Muscle of leg (tissue), 16 donors: ENCODE measurements around the gene GPR89A. TPM values are rescaled to one million over a fixed set of nuclear protein-coding genes. Genes with fewer than 3 reads are reported as not detected.
"Not testable (repeated sequence)": the region's sequence is repeated elsewhere in the genome, so short reads cannot be mapped to it uniquely, and the experiment has no call there.

ENCODE experiments used
- DNase-seq: peaks from one replicate; pipeline ENCODE4 v3.0.0; 2013
- H3K27ac ChIP-seq: one replicate; pipeline ENCODE4 v1.5.1; 2013; ENCODE audit warnings: mild to moderate bottlenecking, low read length, control low read depth
- H3K27me3 ChIP-seq: one replicate; pipeline ENCODE4 v1.6.1; 2013; ENCODE audit warnings: low read length; ENCODE audit not compliant: control insufficient read depth, insufficient read depth
- H3K36me3 ChIP-seq: one replicate; pipeline ENCODE4 v1.6.1; 2013; ENCODE audit warnings: low read length; ENCODE audit not compliant: control insufficient read depth, insufficient read depth
- H3K4me1 ChIP-seq: one replicate; pipeline ENCODE4 v1.6.1; 2013; ENCODE audit warnings: low read length; ENCODE audit not compliant: control insufficient read depth, insufficient read depth
- H3K4me3 ChIP-seq: one replicate; pipeline ENCODE4 v1.5.1; 2013; ENCODE audit warnings: low read length, control low read depth
- H3K9me3 ChIP-seq: replicated peaks from 2 replicates; pipeline ENCODE4 v1.6.1; 2013; ENCODE audit warnings: low read depth, low read length; ENCODE audit not compliant: control insufficient read depth
- WGBS: methylation state at CpG from one replicate; pipeline ENCODE4 v1.1.5; 2013; ENCODE audit warnings: missing lambda C conversion rate; ENCODE audit not compliant: insufficient coverage; 5-methylcytosine and 5-hydroxymethylcytosine counted together
- long read RNA-seq, 11 donors: transcript quantifications; one replicate each; lab custom pipeline, GENCODE V29; 2026
- polyA plus RNA-seq, 8 donors: library from polyadenylated mRNA; unstranded; fragments of 120-200 nt; gene quantifications; one replicate each; pipeline versions ENCODE4 v1.2.1 to v1.2.3, GENCODE V29; 2013; ENCODE audit warnings: inconsistent platforms in 1 of 8, low replicate concordance in 1 of 8; ENCODE audit not compliant: insufficient read length in 8 of 8, insufficient read depth in 1 of 8
- total RNA-seq: library from RNA; stranded (reverse); fragments of 120-200 nt; gene quantifications from one replicate; pipeline ENCODE4 v1.2.4, GENCODE V29; 2013

Gene GPR89A
- total RNA-seq (16.9 TPM), polyA plus RNA-seq (10 to 100 TPM in 7 of 8 donors, 1 to 10 TPM in 1; 8.5 to 15.6 (median 13.2) TPM)
- long read RNA-seq, donor 1, partial matches to known transcripts = 0 of 1 reads
- long read RNA-seq, donor 1, other reads (novel, unspliced or antisense) = 0 of 1 reads
- long read RNA-seq, donor 2, partial matches to known transcripts = 0 of 2 reads
- long read RNA-seq, donor 2, other reads (novel, unspliced or antisense) = 0 of 2 reads
- long read RNA-seq, donor 3, partial matches to known transcripts = 0 of 2 reads
- long read RNA-seq, donor 3, other reads (novel, unspliced or antisense) = 0 of 2 reads
- long read RNA-seq, donor 4, partial matches to known transcripts = 0 of 2 reads
- long read RNA-seq, donor 4, other reads (novel, unspliced or antisense) = 0 of 2 reads
- long read RNA-seq, donor 5, transcript GPR89A-201 (14 exons, 2,120 nt) = major isoform, 11 of 12 reads
- long read RNA-seq, donor 5, partial matches to known transcripts = 0 of 12 reads
- long read RNA-seq, donor 5, other reads (novel, unspliced or antisense) = 0 of 12 reads
- long read RNA-seq, donor 6, partial matches to known transcripts = 0 of 3 reads
- long read RNA-seq, donor 6, other reads (novel, unspliced or antisense) = 0 of 3 reads
- long read RNA-seq, donor 7, partial matches to known transcripts = 0 of 3 reads
- long read RNA-seq, donor 7, other reads (novel, unspliced or antisense) = 0 of 3 reads
- long read RNA-seq, donor 8, partial matches to known transcripts = 0 of 2 reads
- long read RNA-seq, donor 8, other reads (novel, unspliced or antisense) = 0 of 2 reads
- long read RNA-seq, donor 9, partial matches to known transcripts = 0 of 4 reads
- long read RNA-seq, donor 9, other reads (novel, unspliced or antisense) = 0 of 4 reads
- long read RNA-seq, donor 10, partial matches to known transcripts = 0 of 4 reads
- long read RNA-seq, donor 10, other reads (novel, unspliced or antisense) = 0 of 4 reads
- long read RNA-seq, donor 11, partial matches to known transcripts = 0 of 4 reads
- long read RNA-seq, donor 11, other reads (novel, unspliced or antisense) = 0 of 4 reads

- H3K27me3 ChIP-seq, H3K36me3 ChIP-seq, H3K9me3 ChIP-seq, H3K4me1 ChIP-seq: not testable (repeated sequence)
- peak; percentile 97 for DNase-seq
- H3K4me3 ChIP-seq = peak within 1 kb of the TSS; percentile 66
- WGBS = 0% methylated on average over 24 of the region's 71 CpGs
- H3K27ac ChIP-seq = peak within 1 kb of the TSS; percentile 55
Measured at GRCh38 chr1:145607833-145608733, at the start of gene GPR89A. TSS of gene GPR89A (plus strand) at chr1:145607988. CDS start at chr1:145608134, 146 bp downstream.

GRCh38 chr1:145586820-145587219 lies 21.0 kb upstream of the GPR89A start:
- not testable (repeated sequence) for H3K4me1 ChIP-seq, H3K36me3 ChIP-seq, H3K27me3 ChIP-seq, DNase-seq, H3K9me3 ChIP-seq, H3K27ac ChIP-seq, H3K4me3 ChIP-seq
- WGBS = no CpG with 5 or more reads among the region's 5 CpGs

DNA sequence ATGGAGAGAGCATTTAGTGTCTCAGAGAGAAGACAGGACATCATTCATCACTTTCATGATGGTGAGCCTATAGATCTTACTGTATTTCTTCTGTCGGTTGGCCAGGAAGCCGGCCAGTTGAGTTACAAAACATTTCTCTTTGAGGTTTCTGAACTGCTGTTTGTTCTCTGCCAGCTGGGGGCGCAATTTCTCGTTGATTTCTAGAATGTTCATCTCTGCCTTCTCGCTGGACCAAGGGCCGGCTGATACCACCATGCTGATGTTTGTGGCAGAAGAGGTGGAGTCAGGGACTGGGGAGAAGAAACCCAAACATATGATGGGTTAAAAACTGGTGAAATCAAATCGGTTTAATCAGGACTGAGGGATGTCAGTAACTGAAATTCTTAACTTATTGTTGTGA lies 17.0 kb upstream of the GPR89A start:
- not testable (repeated sequence) for DNase-seq, H3K36me3 ChIP-seq, H3K27ac ChIP-seq, H3K27me3 ChIP-seq, H3K4me1 ChIP-seq, H3K4me3 ChIP-seq, H3K9me3 ChIP-seq
- WGBS = no CpG with 5 or more reads among the region's 7 CpGs

GRCh38 chr1:145592347-145592746 lies 15.4 kb upstream of the GPR89A start:
- not testable (repeated sequence) for H3K36me3 ChIP-seq, H3K27me3 ChIP-seq, H3K9me3 ChIP-seq, DNase-seq, H3K4me3 ChIP-seq, H3K27ac ChIP-seq, H3K4me1 ChIP-seq

- not testable (repeated sequence) for H3K9me3 ChIP-seq, H3K36me3 ChIP-seq, H3K4me3 ChIP-seq, DNase-seq, H3K27ac ChIP-seq, H3K4me1 ChIP-seq, H3K27me3 ChIP-seq
Measured at GRCh38 chr1:145595421-145595820, 12.4 kb upstream of the GPR89A start.

GRCh38 chr1:145596236-145596635 lies 11.6 kb upstream of the GPR89A start:
- H3K4me1 ChIP-seq, H3K36me3 ChIP-seq, H3K4me3 ChIP-seq, H3K27ac ChIP-seq, H3K27me3 ChIP-seq, H3K9me3 ChIP-seq, DNase-seq: not testable (repeated sequence)
- WGBS = 53% methylated on average over 4 of the region's 6 CpGs

DNA sequence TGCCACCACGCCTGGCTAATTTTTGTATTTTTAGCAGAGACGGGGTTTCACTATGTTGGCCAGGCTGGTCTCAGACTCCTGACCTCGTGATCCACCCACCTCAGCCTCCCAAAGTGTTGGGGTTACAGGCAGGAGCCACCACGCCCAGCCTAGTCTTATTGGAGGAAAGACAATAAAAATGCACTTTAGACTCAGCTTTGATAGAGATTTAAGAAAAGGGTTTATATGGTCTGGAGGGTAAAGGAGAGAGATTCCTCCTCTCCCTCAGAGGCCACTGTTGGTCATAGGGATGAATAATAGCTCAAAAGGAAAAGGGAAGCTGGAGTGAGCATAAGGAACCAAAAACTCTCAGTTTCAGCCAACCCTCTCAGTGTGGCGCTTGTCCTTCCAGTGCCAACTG lies 8.4 kb upstream of the GPR89A start:
- not testable (repeated sequence) for H3K27ac ChIP-seq, H3K27me3 ChIP-seq, H3K36me3 ChIP-seq, H3K9me3 ChIP-seq, H3K4me1 ChIP-seq, DNase-seq, H3K4me3 ChIP-seq
- no CpG with 5 or more reads among the region's 5 CpGs for WGBS

- no peak overlapping the region for H3K27ac ChIP-seq
Measured at GRCh38 chr1:145601593-145601992, 6.2 kb upstream of the GPR89A start.

GRCh38 chr1:145606840-145607239 lies 948 bp upstream of the GPR89A start:
- not testable (repeated sequence) for H3K27ac ChIP-seq, H3K36me3 ChIP-seq, DNase-seq, H3K4me3 ChIP-seq, H3K27me3 ChIP-seq, H3K9me3 ChIP-seq, H3K4me1 ChIP-seq
- no CpG with 5 or more reads among the region's 5 CpGs for WGBS

More at GRCh38 chr1:145601593-145601992, 6.2 kb upstream of the GPR89A start:
- H3K27me3 ChIP-seq = no peaks in the 10 kb centered on the region
- H3K4me3 ChIP-seq = no peak overlapping the region
- H3K4me1 ChIP-seq = no peaks in the 10 kb centered on the region
- no peak for DNase-seq
- no CpG with 5 or more reads among the region's 1 CpG for WGBS
- no peaks in the 10 kb centered on the region for H3K9me3 ChIP-seq
- H3K36me3 ChIP-seq = no peaks in the 10 kb centered on the region
